ENCODE results near the gene APOBEC2.
A peak's percentile ranks its signal among the peaks of the same experiment; 100 is the strongest.

Gene APOBEC2

DNA sequence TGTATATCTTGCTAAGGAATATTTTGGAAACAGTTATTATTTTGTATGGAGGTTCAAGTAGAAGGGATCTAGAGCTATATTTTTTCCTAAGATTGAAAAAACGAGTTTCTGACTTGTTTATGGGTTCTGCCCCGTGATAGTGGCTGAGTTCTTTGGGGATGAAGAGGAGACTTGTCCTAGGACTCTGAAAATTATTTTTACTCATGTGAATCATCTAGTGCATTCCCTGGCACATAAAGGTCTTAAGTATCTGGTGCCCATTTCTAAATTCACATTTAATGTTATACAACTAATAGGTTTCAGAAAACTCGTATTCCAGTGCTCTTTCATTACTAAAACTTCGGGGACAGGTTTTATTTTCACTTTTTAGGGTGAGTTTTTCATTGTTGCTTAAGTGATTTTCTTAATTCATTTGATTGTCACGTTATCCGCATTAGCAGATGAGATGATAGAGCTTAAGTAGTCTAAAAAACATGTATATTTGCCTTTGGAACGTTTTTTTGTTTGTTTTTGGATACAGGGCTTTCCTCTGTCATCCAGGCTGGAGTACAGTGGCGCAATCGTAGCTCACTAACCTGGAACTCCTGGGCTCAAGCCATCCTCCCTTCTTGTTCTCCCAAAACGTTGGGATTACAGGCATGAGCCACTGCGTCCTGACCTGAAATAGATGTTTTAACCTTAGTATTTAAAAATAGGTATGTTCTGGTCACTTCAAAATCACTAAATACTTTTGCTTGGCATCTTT is 21.9 kb downstream of the APOBEC2 start:
- Histone ChIP-seq H3K27me3 (ENCODE audit: low read depth, low read length) (no peaks in the 10 kb centered on the region), H3K4me1 (ENCODE audit: control insufficient read depth in 1 of 2, insufficient read depth in 2 of 2, low read length in 2 of 2) (peaks cover 9 to 16% of the 10 kb centered on the region in 2 donors), H3K27ac (ENCODE audit: low read length) (peak overlapping the region; percentile 98), H3K9me3 (ENCODE audit: control insufficient read depth in 1 of 2, low read length in 2 of 2) (no peaks in the 10 kb centered on the region), H3K4me3 (ENCODE audit: low read depth in 1 of 2, low read length in 2 of 2) (peak overlapping the region; percentile 80 to 88), H3K36me3 (ENCODE audit: control insufficient read depth in 1 of 2, insufficient read depth in 2 of 2, low read length in 2 of 2) (peaks cover 0 to 3% of the 10 kb centered on the region in 2 donors)

DNA sequence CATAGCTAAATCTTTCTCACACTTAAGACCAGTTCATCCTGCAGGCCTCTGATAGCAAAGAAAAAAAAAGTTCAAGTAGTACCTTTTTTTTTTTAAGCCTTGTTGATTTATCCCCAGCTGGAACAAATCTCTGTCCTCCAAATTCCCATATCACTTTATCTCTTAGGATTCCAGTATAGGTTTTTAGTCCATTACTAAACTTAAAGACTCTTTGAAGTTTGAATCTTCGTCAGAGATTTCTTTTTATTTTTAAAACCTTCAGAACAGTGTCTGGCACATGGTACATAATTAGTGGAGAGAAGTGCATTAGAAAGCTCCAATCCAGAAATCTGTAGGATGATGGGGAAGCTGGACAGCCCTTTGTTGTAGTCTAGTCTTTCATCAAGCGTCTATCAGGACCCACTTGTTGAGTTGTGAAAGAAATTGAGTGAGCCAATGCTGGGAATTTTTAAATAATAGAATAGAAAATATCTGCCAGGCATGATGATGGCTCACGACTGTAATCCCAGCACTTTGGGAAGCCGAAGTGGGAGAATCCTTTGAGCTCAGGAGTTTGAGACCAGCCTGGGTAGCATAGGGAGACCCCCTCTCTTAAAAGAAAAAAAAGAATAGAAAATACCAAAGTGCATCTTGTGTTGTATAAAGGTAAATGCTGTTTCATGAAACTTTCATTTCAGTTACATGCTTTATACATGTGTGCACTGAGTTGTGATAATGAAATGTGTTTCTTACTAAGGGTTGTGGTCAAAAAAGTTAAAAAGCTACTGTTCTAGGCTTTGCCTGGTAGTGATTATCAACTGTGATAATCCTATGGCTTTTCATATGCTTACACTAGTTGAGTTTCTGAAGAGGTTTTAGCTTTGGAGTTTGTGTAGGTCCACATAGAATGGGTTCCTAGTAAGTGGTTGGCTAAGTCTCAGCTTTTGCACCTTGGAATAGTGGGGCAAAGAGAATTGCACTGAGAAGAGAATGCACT is 22.9 kb downstream of the APOBEC2 start:
- Histone ChIP-seq H3K4me3 (ENCODE audit: low read depth in 1 of 2, low read length in 2 of 2) (no peak overlapping the region), H3K27me3 (ENCODE audit: low read depth, low read length) (no peaks in the 10 kb centered on the region), H3K27ac (ENCODE audit: low read length) (no peak overlapping the region), H3K36me3 (ENCODE audit: control insufficient read depth in 1 of 2, insufficient read depth in 2 of 2, low read length in 2 of 2) (peaks cover 6 to 14% of the 10 kb centered on the region in 2 donors), H3K9me3 (ENCODE audit: control insufficient read depth in 1 of 2, low read length in 2 of 2) (no peaks in the 10 kb centered on the region), H3K4me1 (ENCODE audit: control insufficient read depth in 1 of 2, insufficient read depth in 2 of 2, low read length in 2 of 2) (peaks cover 3 to 10% of the 10 kb centered on the region in 2 donors)

DNA sequence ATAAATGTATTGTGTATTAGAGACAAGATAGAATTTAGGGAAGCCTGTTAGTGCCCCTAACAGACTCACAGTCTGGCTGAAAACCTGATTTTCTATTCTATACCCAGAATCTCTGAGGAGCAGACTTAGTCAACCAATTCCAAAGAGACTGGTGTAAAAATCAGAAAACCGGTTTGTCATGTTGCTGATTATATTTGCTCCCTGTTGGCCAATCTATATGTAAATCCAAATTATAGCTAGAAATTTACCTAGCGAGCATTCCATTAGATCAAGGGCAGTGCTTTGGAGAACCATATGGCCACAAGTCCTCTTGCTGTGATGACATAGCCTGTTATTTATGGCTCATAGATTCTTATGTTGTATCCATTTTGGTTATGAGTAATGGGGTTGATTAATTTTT is 24.5 kb downstream of the APOBEC2 start:
- peaks cover 0 to 8% of the 10 kb centered on the region in 2 donors for H3K4me1 ChIP-seq (ENCODE audit: control insufficient read depth in 1 of 2, insufficient read depth in 2 of 2, low read length in 2 of 2)
- no peak overlapping the region for H3K4me3 ChIP-seq (ENCODE audit: low read depth in 1 of 2, low read length in 2 of 2)

DNA sequence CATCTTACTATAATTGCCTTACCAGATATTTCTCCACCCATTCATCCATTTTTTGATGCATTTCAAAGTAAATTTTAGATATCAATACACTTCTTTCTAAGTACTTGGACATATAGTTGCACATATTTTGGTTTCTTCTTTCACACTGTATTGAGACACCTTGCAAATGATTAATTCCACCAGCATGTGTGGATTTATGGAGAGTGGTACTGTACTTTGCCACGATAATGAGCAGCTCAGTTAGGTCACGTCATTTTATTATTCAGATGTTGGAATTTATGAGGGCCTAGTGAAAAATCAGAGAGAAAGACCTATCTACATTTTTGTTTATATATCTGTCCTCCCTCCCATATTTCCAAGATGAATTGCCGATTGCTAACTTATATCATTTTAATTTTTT is 25.1 kb downstream of the APOBEC2 start:
- Histone ChIP-seq H3K9me3 (ENCODE audit: control insufficient read depth in 1 of 2, low read length in 2 of 2) (no peaks in the 10 kb centered on the region), H3K27me3 (ENCODE audit: low read depth, low read length) (no peaks in the 10 kb centered on the region), H3K36me3 (ENCODE audit: control insufficient read depth in 1 of 2, insufficient read depth in 2 of 2, low read length in 2 of 2) (peaks cover 10 to 20% of the 10 kb centered on the region in 2 donors), H3K4me1 (ENCODE audit: control insufficient read depth in 1 of 2, insufficient read depth in 2 of 2, low read length in 2 of 2) (peaks cover 0 to 8% of the 10 kb centered on the region in 2 donors), H3K4me3 (ENCODE audit: low read depth in 1 of 2, low read length in 2 of 2) (no peak overlapping the region), H3K27ac (ENCODE audit: low read length) (no peak overlapping the region)

More for the DNA sequence above, 24.5 kb downstream of the APOBEC2 start:
- Histone ChIP-seq H3K9me3 (ENCODE audit: control insufficient read depth in 1 of 2, low read length in 2 of 2) (no peaks in the 10 kb centered on the region), H3K27me3 (ENCODE audit: low read depth, low read length) (no peaks in the 10 kb centered on the region), H3K27ac (ENCODE audit: low read length) (no peak overlapping the region), H3K36me3 (ENCODE audit: control insufficient read depth in 1 of 2, insufficient read depth in 2 of 2, low read length in 2 of 2) (peaks cover 10 to 20% of the 10 kb centered on the region in 2 donors)

DNA sequence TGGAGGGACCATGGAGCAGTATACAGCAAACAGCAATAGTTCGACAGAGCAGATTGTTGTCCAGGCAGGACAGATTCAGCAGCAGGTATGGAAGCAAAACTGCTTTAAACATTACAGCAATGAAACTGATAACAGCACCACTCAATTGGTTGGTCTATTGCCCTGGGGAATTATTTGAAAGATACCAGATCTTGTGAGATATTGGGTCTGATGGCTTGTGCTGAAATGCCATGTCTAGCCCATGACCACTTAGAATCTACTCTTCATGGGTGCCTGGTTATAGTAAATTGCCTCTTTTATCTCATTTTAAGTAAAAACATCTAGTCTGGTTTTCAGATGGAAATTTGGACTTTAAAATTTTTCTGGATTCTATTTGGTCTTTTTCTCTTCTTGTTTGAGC is 26.1 kb downstream of the APOBEC2 start:
- H3K36me3 ChIP-seq (ENCODE audit: control insufficient read depth in 1 of 2, insufficient read depth in 2 of 2, low read length in 2 of 2) = peaks cover 17 to 28% of the 10 kb centered on the region in 2 donors
- no peaks in the 10 kb centered on the region for H3K9me3 ChIP-seq (ENCODE audit: control insufficient read depth in 1 of 2, low read length in 2 of 2)
- H3K27me3 ChIP-seq (ENCODE audit: low read depth, low read length) = no peaks in the 10 kb centered on the region
- H3K4me1 ChIP-seq (ENCODE audit: control insufficient read depth in 1 of 2, insufficient read depth in 2 of 2, low read length in 2 of 2) = peaks cover 0 to 6% of the 10 kb centered on the region in 2 donors
- H3K27ac ChIP-seq (ENCODE audit: low read length) = no peak overlapping the region
- no peak overlapping the region for H3K4me3 ChIP-seq (ENCODE audit: low read depth in 1 of 2, low read length in 2 of 2)

DNA sequence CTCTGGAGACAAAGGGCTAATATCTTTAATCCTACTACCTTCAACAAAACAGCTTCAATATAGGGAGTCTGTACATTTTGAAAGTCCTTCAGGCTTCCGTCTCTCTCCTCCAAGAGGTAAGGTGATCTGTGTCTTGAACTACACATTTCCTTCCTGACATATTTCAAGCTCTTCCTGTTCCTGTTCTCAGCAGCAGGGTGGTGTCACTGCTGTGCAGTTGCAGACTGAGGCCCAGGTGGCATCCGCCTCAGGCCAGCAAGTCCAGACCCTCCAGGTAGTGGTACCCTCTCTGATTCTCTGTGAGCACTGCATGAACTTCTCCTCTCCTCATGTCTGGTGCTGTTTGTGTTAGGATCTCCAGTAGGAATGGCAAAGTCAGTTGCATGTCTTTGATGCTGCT is 27.6 kb downstream of the APOBEC2 start:
- Histone ChIP-seq H3K4me1 (ENCODE audit: control insufficient read depth in 1 of 2, insufficient read depth in 2 of 2, low read length in 2 of 2) (no peaks in the 10 kb centered on the region), H3K27ac (ENCODE audit: low read length) (no peak overlapping the region), H3K4me3 (ENCODE audit: low read depth in 1 of 2, low read length in 2 of 2) (no peak overlapping the region), H3K9me3 (ENCODE audit: control insufficient read depth in 1 of 2, low read length in 2 of 2) (no peaks in the 10 kb centered on the region), H3K27me3 (ENCODE audit: low read depth, low read length) (no peaks in the 10 kb centered on the region), H3K36me3 (ENCODE audit: control insufficient read depth in 1 of 2, insufficient read depth in 2 of 2, low read length in 2 of 2) (peaks cover 24 to 41% of the 10 kb centered on the region in 2 donors)

DNA sequence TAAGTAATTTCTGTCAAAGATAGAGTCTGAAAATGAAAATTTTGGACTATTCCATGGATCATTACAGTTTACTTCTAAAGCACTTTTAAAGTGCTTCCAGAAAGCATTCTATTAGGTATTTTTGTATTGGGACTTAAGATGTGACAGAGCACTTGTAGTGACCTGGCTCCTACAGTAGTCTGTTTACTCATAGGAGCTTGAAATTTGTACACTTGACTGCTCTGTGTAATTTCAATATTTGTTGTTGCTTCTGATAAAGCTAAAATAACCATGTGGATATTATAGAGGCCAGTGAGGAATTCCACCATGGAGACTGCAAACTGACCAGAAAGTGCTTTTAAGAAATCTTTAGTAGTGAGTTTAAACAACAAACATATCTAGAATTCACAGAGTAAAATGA is 30.1 kb downstream of the APOBEC2 start:
- Histone ChIP-seq H3K36me3 (ENCODE audit: control insufficient read depth in 1 of 2, insufficient read depth in 2 of 2, low read length in 2 of 2) (peaks cover 29 to 55% of the 10 kb centered on the region in 2 donors), H3K4me3 (ENCODE audit: low read depth in 1 of 2, low read length in 2 of 2) (no peak overlapping the region), H3K9me3 (ENCODE audit: control insufficient read depth in 1 of 2, low read length in 2 of 2) (no peaks in the 10 kb centered on the region), H3K27me3 (ENCODE audit: low read depth, low read length) (no peaks in the 10 kb centered on the region), H3K4me1 (ENCODE audit: control insufficient read depth in 1 of 2, insufficient read depth in 2 of 2, low read length in 2 of 2) (no peaks in the 10 kb centered on the region), H3K27ac (ENCODE audit: low read length) (no peak overlapping the region)

DNA sequence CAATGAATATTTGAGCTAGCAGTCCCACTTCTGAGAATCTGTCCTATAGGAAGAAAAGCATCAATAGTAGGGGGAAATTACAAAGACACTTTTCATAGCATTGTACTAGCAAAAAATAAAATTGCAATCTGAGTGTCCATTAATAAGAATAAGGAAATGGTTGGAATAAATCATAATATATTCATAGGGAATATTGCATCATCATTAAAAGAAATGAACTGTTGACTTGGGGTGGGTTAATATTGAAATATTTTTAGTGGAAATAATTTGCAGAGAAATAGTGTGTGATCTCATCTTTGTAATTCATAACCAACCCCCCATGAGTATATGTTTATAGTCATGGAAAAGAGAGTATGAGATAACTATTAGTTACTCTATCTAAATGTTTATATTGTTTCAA is 32.2 kb downstream of the APOBEC2 start:
- peaks cover 37 to 62% of the 10 kb centered on the region in 2 donors for H3K36me3 ChIP-seq (ENCODE audit: control insufficient read depth in 1 of 2, insufficient read depth in 2 of 2, low read length in 2 of 2)
- H3K27me3 ChIP-seq (ENCODE audit: low read depth, low read length) = no peaks in the 10 kb centered on the region
- H3K4me3 ChIP-seq (ENCODE audit: low read depth in 1 of 2, low read length in 2 of 2) = no peak overlapping the region

DNA sequence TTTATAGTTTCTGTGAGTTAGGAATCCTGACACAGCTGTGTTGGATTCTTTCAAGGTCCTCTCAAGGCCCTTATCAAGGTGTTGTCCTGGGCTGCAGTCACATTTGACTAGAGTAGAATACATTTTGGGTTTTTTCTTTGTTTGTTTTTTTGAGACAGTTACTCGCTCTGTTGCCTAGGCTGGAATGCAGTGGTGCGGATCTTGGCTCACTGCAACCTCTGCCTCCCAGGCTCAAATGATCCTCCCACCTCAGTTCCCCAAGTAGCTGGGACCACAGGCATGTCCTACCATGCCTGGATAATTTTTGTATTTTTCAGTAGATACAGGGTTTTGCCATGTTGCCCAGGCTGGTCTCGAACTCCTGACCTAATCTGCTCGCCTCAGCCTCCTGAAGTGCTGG is 35.4 kb downstream of the APOBEC2 start:
- Histone ChIP-seq H3K9me3 (ENCODE audit: control insufficient read depth in 1 of 2, low read length in 2 of 2) (no peaks in the 10 kb centered on the region), H3K27ac (ENCODE audit: low read length) (no peak overlapping the region), H3K27me3 (ENCODE audit: low read depth, low read length) (no peaks in the 10 kb centered on the region), H3K36me3 (ENCODE audit: control insufficient read depth in 1 of 2, insufficient read depth in 2 of 2, low read length in 2 of 2) (peaks cover 51 to 76% of the 10 kb centered on the region in 2 donors), H3K4me1 (ENCODE audit: control insufficient read depth in 1 of 2, insufficient read depth in 2 of 2, low read length in 2 of 2) (no peaks in the 10 kb centered on the region), H3K4me3 (ENCODE audit: low read depth in 1 of 2, low read length in 2 of 2) (no peak overlapping the region)

More for the DNA sequence above, 32.2 kb downstream of the APOBEC2 start:
- no peak overlapping the region for H3K27ac ChIP-seq (ENCODE audit: low read length)
- H3K9me3 ChIP-seq (ENCODE audit: control insufficient read depth in 1 of 2, low read length in 2 of 2) = no peaks in the 10 kb centered on the region
- H3K4me1 ChIP-seq (ENCODE audit: control insufficient read depth in 1 of 2, insufficient read depth in 2 of 2, low read length in 2 of 2) = no peaks in the 10 kb centered on the region

DNA sequence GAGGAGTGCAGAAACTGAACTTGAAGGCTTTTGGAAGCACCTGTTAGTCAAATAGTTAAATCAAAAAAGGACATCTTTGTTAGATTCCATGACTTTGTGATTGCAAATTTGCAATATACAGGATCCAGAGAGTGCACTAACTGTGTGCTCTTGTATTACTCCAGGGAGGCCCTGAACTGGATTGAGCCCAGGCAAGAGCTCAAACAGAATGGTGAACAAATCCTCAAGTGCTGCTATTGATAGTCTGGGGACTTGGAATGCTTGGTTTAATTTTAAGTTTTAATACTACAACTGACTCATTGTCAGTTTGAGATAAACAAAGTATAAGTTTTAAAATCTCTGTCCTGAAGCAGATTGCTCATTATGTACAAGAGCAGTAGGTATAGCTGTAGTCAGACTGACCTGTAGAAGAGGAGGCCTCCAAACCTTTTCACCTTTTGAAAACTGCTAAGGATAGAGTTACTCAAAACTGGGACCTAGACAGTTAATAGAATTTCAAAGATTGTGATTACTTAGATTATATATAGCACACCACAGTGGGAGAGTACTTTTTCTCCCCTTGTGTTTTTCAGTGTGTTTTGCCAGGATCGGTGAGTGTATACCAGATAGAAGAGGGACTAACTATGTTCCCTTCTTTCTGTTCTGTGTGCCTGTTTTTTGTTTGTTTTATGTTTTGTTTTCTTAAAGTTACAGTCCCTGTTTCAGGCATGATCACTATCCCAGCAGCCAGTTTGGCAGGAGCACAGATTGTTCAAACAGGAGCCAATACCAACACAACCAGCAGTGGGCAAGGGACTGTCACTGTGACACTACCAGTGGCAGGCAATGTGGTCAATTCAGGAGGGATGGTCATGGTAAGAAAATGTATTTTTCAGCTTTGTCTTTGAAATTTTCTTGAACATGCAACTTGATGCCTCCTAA is 38.1 kb downstream of the APOBEC2 start:
- Histone ChIP-seq H3K36me3 (ENCODE audit: control insufficient read depth in 1 of 2, insufficient read depth in 2 of 2, low read length in 2 of 2) (peaks cover 63 to 79% of the 10 kb centered on the region in 2 donors), H3K27me3 (ENCODE audit: low read depth, low read length) (no peaks in the 10 kb centered on the region), H3K27ac (ENCODE audit: low read length) (no peak overlapping the region)

More for the DNA sequence above, 38.1 kb downstream of the APOBEC2 start:
- Histone ChIP-seq H3K4me1 (ENCODE audit: control insufficient read depth in 1 of 2, insufficient read depth in 2 of 2, low read length in 2 of 2) (no peaks in the 10 kb centered on the region), H3K4me3 (ENCODE audit: low read depth in 1 of 2, low read length in 2 of 2) (no peak overlapping the region), H3K9me3 (ENCODE audit: control insufficient read depth in 1 of 2, low read length in 2 of 2) (no peaks in the 10 kb centered on the region)

Data from muscle layer of duodenum (tissue), 2 donors.